HFF-Myc (cell line): Measurements from ENCODE around the gene BET1L.
"Not testable (repeated sequence)": the region's sequence is repeated elsewhere in the genome, so short reads cannot be mapped to it uniquely, and the experiment has no call there.

Experiments
- DNase-seq: peaks from one replicate; pipeline ENCODE4 v3.0.0-alpha.2; 2011; ENCODE audit warnings: low read depth; ENCODE audit errors: extremely low read depth
- H3K4me3 ChIP-seq: replicated peaks from 2 replicates; pipeline ENCODE4 v1.5.1; 2011; ENCODE audit warnings: low read depth, mild to moderate bottlenecking, control low read depth, low read length
- TF ChIP-seq, protein P1 (sequence below): IDR thresholded peaks from 2 replicates; pipeline ENCODE4 v1.5.1; 2012; ENCODE audit warnings: mild to moderate bottlenecking, low read depth, low read length, control low read depth; ENCODE audit errors: missing control alignments

The BET1L gene

DNA sequence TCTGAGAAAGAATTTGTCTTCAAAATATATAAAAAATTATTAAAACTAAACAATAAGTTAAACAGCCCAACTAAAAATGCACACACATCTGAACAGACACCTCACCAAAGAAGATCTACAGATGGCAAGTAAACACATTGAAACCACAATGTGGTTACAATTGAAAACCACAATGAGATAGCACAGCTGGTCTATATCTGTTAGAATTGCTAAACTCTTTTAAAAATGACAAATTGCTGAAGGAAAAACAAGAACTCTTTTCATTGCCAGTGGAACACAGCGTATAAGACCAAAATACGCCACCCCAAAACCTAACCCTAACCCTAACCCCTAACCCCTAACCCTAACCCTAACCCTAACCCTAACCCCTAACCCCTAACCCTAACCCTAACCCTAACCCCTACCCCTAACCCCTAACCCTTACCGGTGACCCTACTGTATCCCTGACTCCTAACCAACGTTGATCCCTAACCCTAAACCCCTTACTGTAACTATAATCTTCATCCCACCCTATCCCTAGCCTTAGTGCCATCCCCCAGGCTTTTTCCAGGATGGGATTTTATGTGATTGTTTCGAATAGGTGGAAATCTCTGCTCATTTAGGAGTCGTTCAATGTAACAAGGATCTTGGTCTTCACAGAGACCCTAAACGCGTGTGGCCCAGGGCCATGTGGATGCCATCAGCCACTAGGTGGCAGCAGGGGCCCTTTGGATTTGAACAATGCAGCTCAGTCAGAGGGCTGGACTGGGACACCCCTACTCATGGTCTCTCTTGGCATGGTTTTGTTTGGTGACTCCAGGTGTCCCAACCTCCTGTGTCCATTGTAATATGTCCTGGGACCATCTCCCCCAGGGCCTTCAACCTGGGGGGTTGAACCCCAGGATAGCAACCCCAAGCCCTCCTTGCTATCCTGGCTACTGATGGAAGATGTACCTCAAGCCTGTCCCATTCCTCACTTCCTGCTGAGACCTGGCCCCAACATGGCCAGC is 15.4 kb downstream of the BET1L start:
- not testable (repeated sequence) for H3K4me3 ChIP-seq, DNase-seq

DNA sequence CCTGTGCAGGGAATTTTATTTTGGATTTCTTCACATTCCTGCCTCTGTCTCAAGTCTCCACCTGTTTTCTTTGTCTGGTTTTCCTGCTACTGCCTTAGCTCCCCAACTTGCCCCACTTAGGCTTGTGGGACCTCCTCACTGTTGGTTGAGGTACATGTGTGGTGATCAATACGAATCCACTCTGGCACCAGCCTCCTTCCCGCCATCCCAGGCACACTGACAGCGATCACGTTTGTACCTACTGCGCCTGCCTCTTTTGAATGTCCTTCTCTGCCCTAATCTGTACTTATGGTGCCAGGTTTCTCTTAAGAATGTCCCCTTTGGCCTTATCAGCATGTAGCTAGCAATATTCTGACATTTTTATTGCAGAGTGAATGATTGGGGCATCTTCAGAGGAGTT is 16.7 kb downstream of the BET1L start:
- not testable (repeated sequence) for DNase-seq, H3K4me3 ChIP-seq

More for the DNA sequence above, 15.4 kb downstream of the BET1L start:
- TF ChIP-seq, protein P1, sequence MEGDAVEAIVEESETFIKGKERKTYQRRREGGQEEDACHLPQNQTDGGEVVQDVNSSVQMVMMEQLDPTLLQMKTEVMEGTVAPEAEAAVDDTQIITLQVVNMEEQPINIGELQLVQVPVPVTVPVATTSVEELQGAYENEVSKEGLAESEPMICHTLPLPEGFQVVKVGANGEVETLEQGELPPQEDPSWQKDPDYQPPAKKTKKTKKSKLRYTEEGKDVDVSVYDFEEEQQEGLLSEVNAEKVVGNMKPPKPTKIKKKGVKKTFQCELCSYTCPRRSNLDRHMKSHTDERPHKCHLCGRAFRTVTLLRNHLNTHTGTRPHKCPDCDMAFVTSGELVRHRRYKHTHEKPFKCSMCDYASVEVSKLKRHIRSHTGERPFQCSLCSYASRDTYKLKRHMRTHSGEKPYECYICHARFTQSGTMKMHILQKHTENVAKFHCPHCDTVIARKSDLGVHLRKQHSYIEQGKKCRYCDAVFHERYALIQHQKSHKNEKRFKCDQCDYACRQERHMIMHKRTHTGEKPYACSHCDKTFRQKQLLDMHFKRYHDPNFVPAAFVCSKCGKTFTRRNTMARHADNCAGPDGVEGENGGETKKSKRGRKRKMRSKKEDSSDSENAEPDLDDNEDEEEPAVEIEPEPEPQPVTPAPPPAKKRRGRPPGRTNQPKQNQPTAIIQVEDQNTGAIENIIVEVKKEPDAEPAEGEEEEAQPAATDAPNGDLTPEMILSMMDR: peak; percentile 30

DNA sequence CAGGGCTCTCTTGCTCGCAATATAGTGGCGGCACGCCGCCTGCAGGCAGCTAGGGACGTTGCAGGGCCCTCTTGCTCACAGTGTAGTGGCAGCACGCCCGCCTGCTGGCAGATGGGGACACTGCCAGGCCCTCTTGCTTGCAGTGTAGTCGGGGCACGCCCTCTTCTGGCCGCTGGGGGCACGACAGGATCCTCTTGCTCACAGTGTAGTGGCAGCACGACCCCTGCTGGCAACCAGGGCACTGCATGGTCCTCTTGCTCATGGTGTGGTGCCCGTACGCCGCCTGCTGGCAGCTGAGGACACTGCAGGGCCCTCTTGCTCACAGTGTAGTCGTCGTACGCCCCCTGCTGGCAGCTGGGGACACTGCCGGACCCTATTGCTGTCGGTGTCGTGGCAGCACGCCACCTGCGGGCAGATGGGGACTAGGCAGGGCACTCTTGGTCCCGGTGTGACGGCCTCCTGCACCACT is 17.3 kb downstream of the BET1L start:
- not testable (repeated sequence) for DNase-seq, H3K4me3 ChIP-seq

DNA sequence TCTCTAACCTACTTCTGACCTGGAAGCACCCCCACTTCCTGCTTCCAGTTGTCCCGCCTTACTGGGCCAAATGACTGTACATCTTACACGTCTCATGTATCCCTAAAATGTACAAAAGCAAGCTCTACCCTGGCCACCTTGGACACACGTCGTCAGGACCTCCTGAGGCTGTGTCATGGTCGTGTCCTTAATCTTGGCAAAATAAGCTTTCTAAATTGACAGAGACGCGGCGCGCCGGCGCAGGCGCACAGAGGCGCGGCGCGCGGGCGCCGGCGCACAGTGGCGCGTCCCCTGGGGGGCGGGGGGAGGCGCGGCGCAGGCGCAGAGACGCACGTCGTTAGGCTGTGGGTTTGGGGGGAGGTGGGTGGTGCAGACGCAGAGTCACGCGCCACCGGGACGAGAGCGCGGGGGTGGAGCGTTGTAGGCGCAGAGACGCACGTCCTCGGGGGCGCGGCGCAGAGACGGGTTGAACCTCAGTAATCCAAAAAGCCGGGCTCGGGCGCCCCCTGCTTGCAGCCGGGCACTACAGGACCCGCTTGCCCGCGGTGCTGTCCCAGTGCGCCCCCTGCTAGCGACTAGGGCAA is 17.9 kb downstream of the BET1L start:
- TF ChIP-seq, protein P1: peak; percentile 7
- H3K4me3 ChIP-seq: not testable (repeated sequence)

DNA sequence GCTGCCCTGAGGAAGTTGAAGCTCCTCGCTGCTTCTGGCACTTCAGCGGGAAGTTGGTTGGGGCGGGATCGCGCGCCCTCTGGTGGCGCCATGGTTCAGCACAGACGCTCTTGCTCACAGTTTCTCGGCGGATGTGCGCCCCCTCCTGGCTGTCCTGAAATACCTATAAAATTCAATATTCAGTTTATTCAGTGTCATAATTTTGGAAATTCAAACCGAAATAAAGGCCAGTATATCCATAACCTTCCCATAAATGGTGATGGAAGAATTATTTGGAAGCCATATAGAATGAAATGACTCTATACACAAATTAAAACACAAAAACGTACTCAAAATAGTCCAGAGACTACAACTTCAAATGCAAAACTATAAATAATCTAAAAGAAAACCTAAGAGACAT is 27.0 kb downstream of the BET1L start:
- not testable (repeated sequence) for H3K4me3 ChIP-seq, DNase-seq
- TF ChIP-seq, protein P1: peak; percentile 5

More for the DNA sequence above, 17.9 kb downstream of the BET1L start:
- DNase-seq: not testable (repeated sequence)
